Thymus (tissue), 11 donors: ENCODE measurements around the gene DCUN1D2. TPM values are rescaled to one million over a fixed set of nuclear protein-coding genes. Genes with fewer than 3 reads are reported as not detected.
"Not testable (repeated sequence)": the region's sequence is repeated elsewhere in the genome, so short reads cannot be mapped to it uniquely, and the experiment has no call there.

Experiments used
- DNase-seq, 9 donors: peaks; one replicate each; pipeline ENCODE4 v3.0.0-alpha.2; 2013; ENCODE audit warnings: low spot score in 9 of 9, low read depth in 6 of 9, missing footprints in 1 of 9
- H3K27ac ChIP-seq, 2 donors: one replicate each; pipeline ENCODE4 v1.5.1; 2013; ENCODE audit warnings: control low read depth in 1 of 2, low read depth in 1 of 2, low read length in 1 of 2, mild to moderate bottlenecking in 1 of 2, moderate library complexity in 1 of 2
- H3K27me3 ChIP-seq, 2 donors: one replicate each; pipeline ENCODE4 v1.5.1; 2013; ENCODE audit warnings: low read length in 1 of 2; ENCODE audit not compliant: control insufficient read depth in 2 of 2, insufficient read depth in 1 of 2
- H3K36me3 ChIP-seq, 2 donors: one replicate each; pipeline ENCODE4 v1.5.1; 2013; ENCODE audit warnings: low read length in 1 of 2, mild to moderate bottlenecking in 1 of 2, moderate library complexity in 1 of 2; ENCODE audit not compliant: control insufficient read depth in 2 of 2, insufficient read depth in 2 of 2
- H3K4me1 ChIP-seq, 2 donors: one replicate each; pipeline ENCODE4 v1.5.1; 2013; ENCODE audit warnings: low read length in 2 of 2; ENCODE audit not compliant: control insufficient read depth in 2 of 2, insufficient read depth in 2 of 2
- H3K4me3 ChIP-seq, 2 donors: one replicate each; pipeline ENCODE4 v1.5.1; 2013; ENCODE audit warnings: low read length in 2 of 2, control low read depth in 1 of 2, mild to moderate bottlenecking in 1 of 2
- H3K9me3 ChIP-seq, 2 donors: one replicate each; pipeline ENCODE4 v1.5.1; 2013; ENCODE audit warnings: low read length in 1 of 2, mild to moderate bottlenecking in 1 of 2; ENCODE audit not compliant: control insufficient read depth in 2 of 2, insufficient read depth in 1 of 2
- WGBS: extraction: QIAGEN DNeasy Blood & Tissue Kit; methylation state at CpG from one replicate; pipeline ENCODE4 v1.1.7; 2013; 5-methylcytosine and 5-hydroxymethylcytosine counted together
- polyA plus RNA-seq: library from polyadenylated mRNA; stranded (reverse); fragments of 200-250 nt; gene quantifications from one replicate; pipeline ENCODE4 v1.2.3, GENCODE V29; 2013
- total RNA-seq: library from RNA; stranded (reverse); fragments of 120-200 nt; gene quantifications from one replicate; pipeline ENCODE4 v1.2.4, GENCODE V29; 2013
- donor health status: healthy.

DCUN1D2 gene
- total and polyA plus RNA-seq, 2 donors, result 9.8 to 22.5 TPM

GRCh38 chr13:113442354-113442984, 48.0 kb downstream of the DCUN1D2 start:
- no peak overlapping the region for H3K4me3 ChIP-seq
- peaks cover 3 to 18% of the 10 kb centered on the region in 2 donors for H3K9me3 ChIP-seq
- no peak overlapping the region for H3K27ac ChIP-seq
- peaks cover 18 to 34% of the 10 kb centered on the region in 2 donors for H3K4me1 ChIP-seq
- peaks cover 0 to 3% of the 10 kb centered on the region in 2 donors for H3K36me3 ChIP-seq
- no peak for DNase-seq
- WGBS, result 97% methylated on average over 10 of the region's 10 CpGs
- no peaks in the 10 kb centered on the region for H3K27me3 ChIP-seq

GRCh38 chr13:113441661-113442060, 48.9 kb downstream of the DCUN1D2 start:
- WGBS, result 99% methylated on average over 29 of the region's 29 CpGs
- H3K4me3 ChIP-seq, result no peak overlapping the region
- peaks cover 3 to 23% of the 10 kb centered on the region in 2 donors for H3K9me3 ChIP-seq
- H3K27me3 ChIP-seq, result no peaks in the 10 kb centered on the region
- no peak for DNase-seq
- H3K27ac ChIP-seq, result no peak overlapping the region
- H3K36me3 ChIP-seq, result peaks cover 0 to 3% of the 10 kb centered on the region in 2 donors
- peaks cover 16 to 28% of the 10 kb centered on the region in 2 donors for H3K4me1 ChIP-seq

- H3K36me3 ChIP-seq, result peaks cover 0 to 3% of the 10 kb centered on the region in 2 donors
- no peak overlapping the region for H3K4me3 ChIP-seq
- no peak for DNase-seq
- no peak overlapping the region for H3K27ac ChIP-seq
- H3K4me1 ChIP-seq, result no peaks in the 10 kb centered on the region
- no peaks in the 10 kb centered on the region for H3K27me3 ChIP-seq
- 97% methylated on average over 17 of the region's 17 CpGs for WGBS
- H3K9me3 ChIP-seq, result peaks cover 3 to 24% of the 10 kb centered on the region in 2 donors
Observed at GRCh38 chr13:113437408-113438010, 53.0 kb downstream of the DCUN1D2 start.

- not testable (repeated sequence) for H3K4me1 ChIP-seq, H3K27me3 ChIP-seq, DNase-seq, H3K36me3 ChIP-seq, H3K27ac ChIP-seq, H3K4me3 ChIP-seq
- peaks cover 0 to 18% of the 10 kb centered on the region in 2 donors for H3K9me3 ChIP-seq
- 95% methylated on average over 15 of the region's 15 CpGs for WGBS
Observed at GRCh38 chr13:113436866-113437265, 53.6 kb downstream of the DCUN1D2 start.

GRCh38 chr13:113435907-113436306, 54.6 kb downstream of the DCUN1D2 start:
- not testable (repeated sequence) for H3K27ac ChIP-seq, DNase-seq, H3K27me3 ChIP-seq, H3K4me1 ChIP-seq, H3K36me3 ChIP-seq, H3K4me3 ChIP-seq
- 97% methylated on average over 15 of the region's 15 CpGs for WGBS
- H3K9me3 ChIP-seq, result peaks cover 0 to 14% of the 10 kb centered on the region in 2 donors

- WGBS, result 98% methylated on average over 21 of the region's 21 CpGs
- Histone ChIP-seq H3K4me1 (no peaks in the 10 kb centered on the region), H3K27ac (no peak overlapping the region), H3K9me3 (peaks cover 0 to 14% of the 10 kb centered on the region in 2 donors), H3K36me3 (peaks cover 0 to 2% of the 10 kb centered on the region in 2 donors), H3K27me3 (no peaks in the 10 kb centered on the region), H3K4me3 (no peak overlapping the region)
- DNase-seq, result no peak
Observed at GRCh38 chr13:113433391-113433916, 57.1 kb downstream of the DCUN1D2 start.

- Histone ChIP-seq H3K4me1 (no peaks in the 10 kb centered on the region), H3K27ac (no peak overlapping the region), H3K9me3 (peaks cover 0 to 14% of the 10 kb centered on the region in 2 donors), H3K4me3 (no peak overlapping the region), H3K36me3 (peaks cover 0 to 2% of the 10 kb centered on the region in 2 donors), H3K27me3 (no peaks in the 10 kb centered on the region)
- 94% methylated on average over 34 of the region's 34 CpGs for WGBS
- no peak for DNase-seq
Observed at GRCh38 chr13:113432506-113433270, 57.8 kb downstream of the DCUN1D2 start.

GRCh38 chr13:113431171-113431570, 59.3 kb downstream of the DCUN1D2 start:
- Histone ChIP-seq H3K27ac (no peak overlapping the region), H3K4me3 (no peak overlapping the region), H3K27me3 (no peaks in the 10 kb centered on the region), H3K4me1 (no peaks in the 10 kb centered on the region), H3K36me3 (peaks cover 0 to 2% of the 10 kb centered on the region in 2 donors), H3K9me3 (peaks cover 0 to 10% of the 10 kb centered on the region in 2 donors)
- 96% methylated on average over 22 of the region's 22 CpGs for WGBS
- no peak for DNase-seq
